IMR-90 (cell line): ENCODE results near the gene KIF6. TPM values are rescaled to one million over a fixed set of nuclear protein-coding genes. Genes with fewer than 3 reads are reported as not detected.

Experiments
- ATAC-seq: fragments of 200-7000 bp; cut with Tn5 transposase; 2 replicates; pipeline ENCODE4 v1.9.1; 2020; ENCODE audit warnings: low read depth, mild to moderate bottlenecking, moderate library complexity
- BruUV-seq: library from RNA; stranded (reverse); fragments of 400-500 nt; replicated peaks from 2 replicates; lab custom pipeline; 2021; lab: Mats Ljungman, UMichigan
- CTCF ChIA-PET: fragments of 300-600 bp; formaldehyde crosslinking; extraction: SDS; loops from one replicate; lab custom pipeline; 2021; ENCODE audit warnings: antibody characterized with exemption; lab: Yijun Ruan, JAX
- POLR2A ChIA-PET: fragments of 300-600 bp; sonication (Branson Sonifier 250); formaldehyde crosslinking; loops from one replicate; lab custom pipeline; 2022; ENCODE audit warnings: antibody characterized with exemption; ENCODE audit not compliant: unreplicated experiment; lab: Charles Lee
- DNase-seq: peaks from one replicate; pipeline ENCODE4 v3.0.0; 2013
- H2AFZ ChIP-seq: replicated peaks from 2 replicates; pipeline ENCODE3; 2013; ENCODE audit warnings: low read length, mild to moderate bottlenecking; ENCODE audit not compliant: poor library complexity
- H2AK5ac ChIP-seq: 2 replicates; pipeline ENCODE4 v1.6.1; 2013; ENCODE audit warnings: low read depth, low read length, inconsistent platforms
- H2AK9ac ChIP-seq: replicated peaks from 2 replicates; pipeline ENCODE3; 2013; ENCODE audit warnings: mild to moderate bottlenecking, low read depth, low read length, moderate library complexity; ENCODE audit not compliant: poor library complexity
- H2BK120ac ChIP-seq: 2 replicates; pipeline ENCODE4 v1.6.1; 2013; ENCODE audit warnings: low read depth, low read length, inconsistent platforms
- H2BK15ac ChIP-seq: 3 replicates; pipeline ENCODE4 v1.6.1; 2013; ENCODE audit warnings: low read depth, low read length, inconsistent platforms
- H2BK20ac ChIP-seq: 2 replicates; pipeline ENCODE4 v1.6.1; 2013; ENCODE audit warnings: low read depth, mild to moderate bottlenecking, inconsistent platforms, low read length, moderate library complexity
- H2BK5ac ChIP-seq: 2 replicates; pipeline ENCODE4 v1.6.1; 2013; ENCODE audit warnings: mild to moderate bottlenecking, low read depth, low read length, inconsistent platforms; ENCODE audit not compliant: poor library complexity, severe bottlenecking
- H3K14ac ChIP-seq: replicated peaks from 2 replicates; pipeline ENCODE4 v1.6.1; 2013; ENCODE audit warnings: low read depth, low read length, inconsistent platforms
- H3K18ac ChIP-seq: 2 replicates; pipeline ENCODE4 v1.6.1; 2013; ENCODE audit warnings: low read depth, low read length, control low read depth
- H3K23ac ChIP-seq: 2 replicates; pipeline ENCODE4 v1.6.1; 2013; ENCODE audit warnings: low read depth, low read length, inconsistent platforms
- H3K27ac ChIP-seq: 2 replicates; pipeline ENCODE4 v1.5.1; 2013; ENCODE audit warnings: mild to moderate bottlenecking, control low read depth, low read length; ENCODE audit not compliant: insufficient read depth
- H3K27me3 ChIP-seq: 2 replicates; pipeline ENCODE4 v1.6.1; 2013; ENCODE audit warnings: low read length; ENCODE audit not compliant: control insufficient read depth, insufficient read depth
- H3K36me3 ChIP-seq: 2 replicates; pipeline ENCODE4 v1.6.1; 2013; ENCODE audit warnings: low read length, mixed read lengths; ENCODE audit not compliant: control insufficient read depth, insufficient read depth
- H3K4ac ChIP-seq: 2 replicates; pipeline ENCODE4 v1.6.1; 2013; ENCODE audit warnings: low read depth, low read length, inconsistent platforms
- H3K4me1 ChIP-seq: 2 replicates; pipeline ENCODE4 v1.6.1; 2013; ENCODE audit warnings: low read length, mixed read lengths; ENCODE audit not compliant: control insufficient read depth, insufficient read depth
- H3K4me2 ChIP-seq: 2 replicates; pipeline ENCODE4 v1.6.1; 2013; ENCODE audit warnings: low read depth, mild to moderate bottlenecking, control low read depth, low read length, moderate library complexity
- H3K4me3 ChIP-seq: 2 replicates; pipeline ENCODE4 v1.5.1; 2013; ENCODE audit warnings: low read depth, mild to moderate bottlenecking, control low read depth, low read length, moderate library complexity; ENCODE audit not compliant: insufficient read depth
- H3K56ac ChIP-seq: 2 replicates; pipeline ENCODE4 v1.6.1; 2013; ENCODE audit warnings: low read length, inconsistent platforms; ENCODE audit not compliant: insufficient read depth; ENCODE audit errors: extremely low read depth
- H3K79me1 ChIP-seq, 2 experiments: 2 replicates each; pipeline ENCODE4 v1.6.1; 2013; ENCODE audit warnings: low read length in 2 of 2, inconsistent platforms in 1 of 2, low read depth in 1 of 2
- H3K9ac ChIP-seq: 2 replicates; pipeline ENCODE4 v1.6.1; 2013; ENCODE audit warnings: low read depth, low read length, control low read depth
- H3K9me1 ChIP-seq: 2 replicates; pipeline ENCODE4 v1.6.1; 2013; ENCODE audit warnings: low read length, inconsistent platforms; ENCODE audit not compliant: insufficient read depth
- H3K9me3 ChIP-seq: 2 replicates; pipeline ENCODE4 v1.6.1; 2013; ENCODE audit warnings: low read length; ENCODE audit not compliant: control insufficient read depth, insufficient read depth
- H4K20me1 ChIP-seq: 2 replicates; pipeline ENCODE4 v1.6.1; 2013; ENCODE audit warnings: low read length, inconsistent platforms; ENCODE audit not compliant: insufficient read depth
- H4K5ac ChIP-seq: 2 replicates; pipeline ENCODE4 v1.6.1; 2013; ENCODE audit warnings: mild to moderate bottlenecking, low read depth, low read length, control low read depth
- H4K8ac ChIP-seq, 2 experiments: 2 replicates each; pipeline ENCODE4 v1.6.1; 2013; ENCODE audit warnings: low read depth in 2 of 2, low read length in 2 of 2, control low read depth in 1 of 2, inconsistent platforms in 1 of 2
- H4K91ac ChIP-seq: 2 replicates; pipeline ENCODE4 v1.6.1; 2013; ENCODE audit warnings: low read depth, low read length, inconsistent platforms; ENCODE audit not compliant: insufficient read depth
- BHLHE40 ChIP-seq: fragments of 150-350 bp; IDR thresholded peaks from 2 replicates; pipeline ENCODE4 v1.6.1; 2016; ENCODE audit warnings: mild to moderate bottlenecking, low read depth, low read length
- CEBPB ChIP-seq: IDR thresholded peaks from 2 replicates; pipeline ENCODE4 v1.6.1; 2012; ENCODE audit warnings: low read depth, low read length, improper control_type of control experiment
- CHD1 ChIP-seq: IDR thresholded peaks from 2 replicates; pipeline ENCODE4 v1.6.1; 2012; ENCODE audit warnings: low read depth, low read length, improper control_type of control experiment
- FOS ChIP-seq: fragments of 150-350 bp; IDR thresholded peaks from 2 replicates; pipeline ENCODE4 v1.6.1; 2016; ENCODE audit warnings: low read depth, low read length
- MAFK ChIP-seq: IDR thresholded peaks from 2 replicates; pipeline ENCODE4 v1.6.1; 2012; ENCODE audit warnings: low read depth, low read length, improper control_type of control experiment
- MAZ ChIP-seq: IDR thresholded peaks from 2 replicates; pipeline ENCODE4 v1.6.1; 2012; ENCODE audit warnings: low read depth, mild to moderate bottlenecking, low read length, improper control_type of control experiment, moderate library complexity, borderline replicate concordance
- MXI1 ChIP-seq: IDR thresholded peaks from 2 replicates; pipeline ENCODE4 v1.6.1; 2012; ENCODE audit warnings: low read depth, mild to moderate bottlenecking, low read length, moderate library complexity, borderline replicate concordance
- NFE2L2 ChIP-seq: fragments of 150-350 bp; IDR thresholded peaks from 2 replicates; pipeline ENCODE4 v1.6.1; 2016; ENCODE audit warnings: low read depth, mild to moderate bottlenecking, low read length
- POLR2A ChIP-seq: IDR thresholded peaks from 2 replicates; pipeline ENCODE4 v1.6.1; 2012; ENCODE audit warnings: mild to moderate bottlenecking, low read depth, low read length
- RAD21 ChIP-seq: IDR thresholded peaks from 2 replicates; pipeline ENCODE4 v1.6.1; 2012; ENCODE audit warnings: low read length, improper control_type of control experiment
- RCOR1 ChIP-seq: IDR thresholded peaks from 2 replicates; pipeline ENCODE4 v1.6.1; 2012; ENCODE audit warnings: mild to moderate bottlenecking, low read length, improper control_type of control experiment; ENCODE audit not compliant: insufficient replicate concordance
- RFX5 ChIP-seq: IDR thresholded peaks from 2 replicates; pipeline ENCODE4 v1.8.0; 2012; ENCODE audit warnings: low read depth, mild to moderate bottlenecking, low read length, moderate library complexity
- SMC3 ChIP-seq: fragments of 150-350 bp; IDR thresholded peaks from 2 replicates; pipeline ENCODE4 v1.6.1; 2016; ENCODE audit warnings: low read depth, mild to moderate bottlenecking, antibody characterized with exemption, low read length, moderate library complexity
- WGBS, 2 experiments: methylation state at CpG; one replicate each; pipeline versions ENCODE4 v1.1.5 to v1.1.7; 2013; ENCODE audit warnings: missing lambda C conversion rate in 2 of 2; ENCODE audit not compliant: insufficient read length in 1 of 2; ENCODE audit errors: extremely low coverage in 2 of 2; 5-methylcytosine and 5-hydroxymethylcytosine counted together
- dilution Hi-C: fragments of 300-500 bp; cut with HindIII; formaldehyde crosslinking; loops from one replicate; pipeline ENCODE4 v1.14.3; 2018; ENCODE audit warnings: low sequenced_read_pairs; ENCODE audit not compliant: unreplicated experiment
- in situ Hi-C: fragments of 300-500 bp; cut with MboI; formaldehyde crosslinking; loops from 3 replicates; pipeline ENCODE4 v1.14.3; 2019; ENCODE audit warnings: low sequenced_read_pairs, inconsistent platforms, mixed read lengths
- intact Hi-C: fragments of 100-400 bp; cut with micrococcal nuclease; formaldehyde crosslinking; loops from 2 replicates; pipeline ENCODE4 v1.10.0; 2022
- polyA plus RNA-seq, 3 experiments: library from polyadenylated mRNA; depleted of rRNA; stranded (reverse); fragments of >200 nt; gene quantifications; 2 replicates each; pipeline ENCODE4 v1.2.3, GENCODE V29; 2012; ENCODE audit warnings: low replicate concordance in 1 of 3
- total RNA-seq: library from RNA; depleted of rRNA; stranded (reverse); fragments of >200 nt; gene quantifications from 2 replicates; pipeline ENCODE4 v1.2.3, GENCODE V29; 2012
- TF ChIP-seq, protein P1 (sequence below): fragments of 150-350 bp; IDR thresholded peaks from 2 replicates; pipeline ENCODE4 v1.6.1; 2017; ENCODE audit warnings: mild to moderate bottlenecking, antibody characterized with exemption, low read length, low read depth
- TF ChIP-seq, protein P2 (sequence below): fragments of 150-350 bp; IDR thresholded peaks from 2 replicates; pipeline ENCODE4 v1.6.1; 2016; ENCODE audit warnings: low read depth, mild to moderate bottlenecking, low read length, moderate library complexity, borderline replicate concordance
- TF ChIP-seq, protein P3 (sequence below): conservative IDR thresholded peaks from 2 replicates; pipeline ENCODE4 v1.5.1; 2012; ENCODE audit warnings: mild to moderate bottlenecking, low read depth, low read length, improper control_type of control experiment

Gene KIF6
- total and polyA plus RNA-seq, 2 of the 4 experiments (the other 2 are of a cell fraction) = under 0.01 to 0.10 TPM

- in situ Hi-C loops = no loop called here
Measured at GRCh38 chr6:39393075-39393474, 332.1 kb downstream of the KIF6 start.

More at GRCh38 chr6:39393075-39393474, 332.1 kb downstream of the KIF6 start:
- no peak overlapping the region for H4K8ac ChIP-seq
- TF ChIP-seq, protein P1, sequence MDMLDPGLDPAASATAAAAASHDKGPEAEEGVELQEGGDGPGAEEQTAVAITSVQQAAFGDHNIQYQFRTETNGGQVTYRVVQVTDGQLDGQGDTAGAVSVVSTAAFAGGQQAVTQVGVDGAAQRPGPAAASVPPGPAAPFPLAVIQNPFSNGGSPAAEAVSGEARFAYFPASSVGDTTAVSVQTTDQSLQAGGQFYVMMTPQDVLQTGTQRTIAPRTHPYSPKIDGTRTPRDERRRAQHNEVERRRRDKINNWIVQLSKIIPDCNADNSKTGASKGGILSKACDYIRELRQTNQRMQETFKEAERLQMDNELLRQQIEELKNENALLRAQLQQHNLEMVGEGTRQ = no peak
- TF ChIP-seq RFX5 (no peak), MXI1 (no peak), CHD1 (no peak), BHLHE40 (no peak), FOS (no peak), CEBPB (no peak), POLR2A (no peak), RCOR1 (no peak), SMC3 (no peak), NFE2L2 (no peak), MAZ (no peak), MAFK (no peak), RAD21 (no peak)
- TF ChIP-seq, protein P2, sequence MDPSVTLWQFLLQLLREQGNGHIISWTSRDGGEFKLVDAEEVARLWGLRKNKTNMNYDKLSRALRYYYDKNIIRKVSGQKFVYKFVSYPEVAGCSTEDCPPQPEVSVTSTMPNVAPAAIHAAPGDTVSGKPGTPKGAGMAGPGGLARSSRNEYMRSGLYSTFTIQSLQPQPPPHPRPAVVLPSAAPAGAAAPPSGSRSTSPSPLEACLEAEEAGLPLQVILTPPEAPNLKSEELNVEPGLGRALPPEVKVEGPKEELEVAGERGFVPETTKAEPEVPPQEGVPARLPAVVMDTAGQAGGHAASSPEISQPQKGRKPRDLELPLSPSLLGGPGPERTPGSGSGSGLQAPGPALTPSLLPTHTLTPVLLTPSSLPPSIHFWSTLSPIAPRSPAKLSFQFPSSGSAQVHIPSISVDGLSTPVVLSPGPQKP = no peak
- TF ChIP-seq, protein P3, sequence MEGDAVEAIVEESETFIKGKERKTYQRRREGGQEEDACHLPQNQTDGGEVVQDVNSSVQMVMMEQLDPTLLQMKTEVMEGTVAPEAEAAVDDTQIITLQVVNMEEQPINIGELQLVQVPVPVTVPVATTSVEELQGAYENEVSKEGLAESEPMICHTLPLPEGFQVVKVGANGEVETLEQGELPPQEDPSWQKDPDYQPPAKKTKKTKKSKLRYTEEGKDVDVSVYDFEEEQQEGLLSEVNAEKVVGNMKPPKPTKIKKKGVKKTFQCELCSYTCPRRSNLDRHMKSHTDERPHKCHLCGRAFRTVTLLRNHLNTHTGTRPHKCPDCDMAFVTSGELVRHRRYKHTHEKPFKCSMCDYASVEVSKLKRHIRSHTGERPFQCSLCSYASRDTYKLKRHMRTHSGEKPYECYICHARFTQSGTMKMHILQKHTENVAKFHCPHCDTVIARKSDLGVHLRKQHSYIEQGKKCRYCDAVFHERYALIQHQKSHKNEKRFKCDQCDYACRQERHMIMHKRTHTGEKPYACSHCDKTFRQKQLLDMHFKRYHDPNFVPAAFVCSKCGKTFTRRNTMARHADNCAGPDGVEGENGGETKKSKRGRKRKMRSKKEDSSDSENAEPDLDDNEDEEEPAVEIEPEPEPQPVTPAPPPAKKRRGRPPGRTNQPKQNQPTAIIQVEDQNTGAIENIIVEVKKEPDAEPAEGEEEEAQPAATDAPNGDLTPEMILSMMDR = no peak
- ChIA-PET CTCF (no interaction called here), POLR2A (no interaction called here)
- dilution Hi-C loops = no loop called here
- H3K23ac ChIP-seq = no peak overlapping the region
- ATAC-seq (no peak), DNase-seq (no peak)
- H3K9me3 ChIP-seq = no peaks in the 10 kb centered on the region
- H2BK5ac ChIP-seq = no peak overlapping the region
- H2BK120ac ChIP-seq = no peak overlapping the region
- H3K4ac ChIP-seq = no peak overlapping the region
- no peaks in the 10 kb centered on the region; the same call in 1 of the 2 replicates for H3K27me3 ChIP-seq
- no peak overlapping the region for H2AK9ac ChIP-seq
- H4K91ac ChIP-seq = no peak overlapping the region
- intact Hi-C loops = no loop called here
- H3K4me3 ChIP-seq = no peak overlapping the region
- no peak overlapping the region for H2BK15ac ChIP-seq
- WGBS, 2 experiments = no CpG with 5 or more reads among the region's 5 CpGs
- BruUV-seq = no TSS peak
- H3K36me3 ChIP-seq = no peaks in the 10 kb centered on the region
- H3K9me1 ChIP-seq = no peaks in the 10 kb centered on the region
- no peak overlapping the region for H2AK5ac ChIP-seq
- H3K56ac ChIP-seq = no peak overlapping the region
- no peaks in the 10 kb centered on the region for H4K20me1 ChIP-seq
- no peak overlapping the region for H3K4me2 ChIP-seq
- H3K14ac ChIP-seq = no peak overlapping the region
- H3K27ac ChIP-seq = no peak overlapping the region
- H2BK20ac ChIP-seq = no peak overlapping the region
- no peak overlapping the region for H3K9ac ChIP-seq
- no peak overlapping the region for H4K5ac ChIP-seq
- no peak overlapping the region for H3K18ac ChIP-seq
- no peaks in the 10 kb centered on the region for H3K79me1 ChIP-seq
- H3K4me1 ChIP-seq = no peaks in the 10 kb centered on the region
- H2AFZ ChIP-seq = no peak overlapping the region
